ENCODE data around the gene RPP25L. TPM values are rescaled to one million over a fixed set of nuclear protein-coding genes. Genes with fewer than 3 reads are reported as not detected.

The RPP25L gene
- total RNA-seq, 6 donors from 2014 or later: 16.5 to 27.0 (median 21.7) TPM

GRCh38 chr9:34612788-34613390 is 992 bp upstream of the RPP25L start:
- 2 to 3% methylated on average over 15 of the region's 15 CpGs for whole genome bisulfite sequencing, 2 donors
- peak overlapping the region; percentile 25 to 71 (median 68) for H3K4me3 ChIP-seq

GRCh38 chr9:34611251-34611810 is 566 bp downstream of the RPP25L start:
- Histone ChIP-seq H3K27ac (peak overlapping the region; percentile 79 to 92 (median 90)), H3K9me3 (no peaks in the 10 kb centered on the region), H3K4me3 (peak overlapping the region; percentile 62 to 71 (median 68)), H3K27me3 (no peaks in the 10 kb centered on the region), H3K4me1 (peaks cover 13 to 27% (median 18%) of the 10 kb centered on the region in 4 donors), H3K36me3 (peaks cover 0 to 28% (median 19%) of the 10 kb centered on the region in 4 donors)
- ATAC-seq (ENCODE audit: low FRiP score in 2 of 2) (peak in 1 of 2 donors; percentile 17), DNase-seq (no peak)
- TF ChIP-seq POLR2AphosphoS5 (IDR thresholded peaks at IDR 0.05) (no peak), CTCF (IDR thresholded peaks at IDR 0.05) (no peak), EP300 (IDR thresholded peaks at IDR 0.05) (no peak), POLR2A (IDR thresholded peaks at IDR 0.05) (no peak)
- 70 to 81% methylated on average over 7 to 9 of the region's 10 CpGs for WGBS, 2 donors

More at GRCh38 chr9:34612788-34613390, 992 bp upstream of the RPP25L start:
- peak; percentile 87 to 93 for ATAC-seq (ENCODE audit: low FRiP score in 2 of 2)
- no peaks in the 10 kb centered on the region for H3K27me3 ChIP-seq
- peaks cover 7 to 43% (median 34%) of the 10 kb centered on the region in 4 donors for H3K36me3 ChIP-seq
- H3K27ac ChIP-seq: peak overlapping the region; percentile 79 to 92 (median 90)
- no peak for TF ChIP-seq POLR2A (IDR thresholded peaks at IDR 0.05)
- peak; percentile 72 to 90 (median 81) for TF ChIP-seq CTCF (IDR thresholded peaks at IDR 0.05)
- H3K4me1 ChIP-seq: peaks cover 13 to 27% (median 18%) of the 10 kb centered on the region in 4 donors
- H3K9me3 ChIP-seq: no peaks in the 10 kb centered on the region
- peak in 1 of 2 donors; percentile 83 for DNase-seq

GRCh38 chr9:34610434-34611206 is 1.3 kb downstream of the RPP25L start:
- Histone ChIP-seq H3K27me3 (no peaks in the 10 kb centered on the region), H3K36me3 (peaks cover 0 to 21% (median 14%) of the 10 kb centered on the region in 4 donors), H3K9me3 (no peaks in the 10 kb centered on the region), H3K27ac (no peak overlapping the region), H3K4me3 (no peak overlapping the region), H3K4me1 (peaks cover 13 to 27% (median 18%) of the 10 kb centered on the region in 4 donors)
- ATAC-seq (ENCODE audit: low FRiP score in 2 of 2) (no peak), DNase-seq (peak in 1 of 2 donors; percentile 64)
- TF ChIP-seq CTCF (IDR thresholded peaks at IDR 0.05) (no peak), EP300 (IDR thresholded peaks at IDR 0.05) (no peak), POLR2AphosphoS5 (IDR thresholded peaks at IDR 0.05) (no peak), POLR2A (IDR thresholded peaks at IDR 0.05) (no peak)
- WGBS, 2 donors: 94 to 100% methylated on average over 2 to 20 of the region's 20 CpGs

GRCh38 chr9:34607331-34607730 is 4.6 kb downstream of the RPP25L start:
- no peaks in the 10 kb centered on the region for H3K9me3 ChIP-seq
- DNase-seq (no peak), ATAC-seq (ENCODE audit: low FRiP score in 2 of 2) (no peak)
- 39 to 42% methylated on average over 2 of the region's 2 CpGs for WGBS, 2 donors
- H3K27ac ChIP-seq: no peak overlapping the region
- H3K4me1 ChIP-seq: peaks cover 6 to 18% (median 11%) of the 10 kb centered on the region in 4 donors
- TF ChIP-seq POLR2AphosphoS5 (IDR thresholded peaks at IDR 0.05) (no peak), CTCF (IDR thresholded peaks at IDR 0.05) (no peak), EP300 (IDR thresholded peaks at IDR 0.05) (no peak), POLR2A (IDR thresholded peaks at IDR 0.05) (no peak)
- no peak overlapping the region for H3K4me3 ChIP-seq
- no peaks in the 10 kb centered on the region for H3K27me3 ChIP-seq
- no peaks in the 10 kb centered on the region for H3K36me3 ChIP-seq

All from upper lobe of left lung (tissue), 6 donors.